Measurements from ENCODE around the gene TUBB2B. TPM values are rescaled to one million over a fixed set of nuclear protein-coding genes. Genes with fewer than 3 reads are reported as not detected.

Gene TUBB2B
- total and polyA plus RNA-seq, 9 of the 15 experiments (the other 6 are each of a cell fraction or from before 2014, with no cell fraction given), result 0.11 to 9.7 (median 4.6) TPM

- TF ChIP-seq, protein P1, sequence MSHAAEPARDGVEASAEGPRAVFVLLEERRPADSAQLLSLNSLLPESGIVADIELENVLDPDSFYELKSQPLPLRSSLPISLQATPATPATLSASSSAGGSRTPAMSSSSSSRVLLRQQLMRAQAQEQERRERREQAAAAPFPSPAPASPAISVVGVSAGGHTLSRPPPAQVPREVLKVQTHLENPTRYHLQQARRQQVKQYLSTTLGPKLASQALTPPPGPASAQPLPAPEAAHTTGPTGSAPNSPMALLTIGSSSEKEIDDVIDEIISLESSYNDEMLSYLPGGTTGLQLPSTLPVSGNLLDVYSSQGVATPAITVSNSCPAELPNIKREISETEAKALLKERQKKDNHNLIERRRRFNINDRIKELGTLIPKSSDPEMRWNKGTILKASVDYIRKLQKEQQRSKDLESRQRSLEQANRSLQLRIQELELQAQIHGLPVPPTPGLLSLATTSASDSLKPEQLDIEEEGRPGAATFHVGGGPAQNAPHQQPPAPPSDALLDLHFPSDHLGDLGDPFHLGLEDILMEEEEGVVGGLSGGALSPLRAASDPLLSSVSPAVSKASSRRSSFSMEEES (CRISPR knock-in tag; IDR thresholded peaks at IDR 0.05), result peak; percentile 87
- TF ChIP-seq ZNF79 (CRISPR knock-in tag; IDR thresholded peaks at IDR 0.05; ENCODE audit: low read depth) (no peak), ETV5 (CRISPR knock-in tag; IDR thresholded peaks at IDR 0.05; ENCODE audit: low read depth) (no peak), ZNF316 (IDR thresholded peaks at IDR 0.05) (no peak), NR2C1 (IDR thresholded peaks at IDR 0.05) (no peak), NR2C1 (tag; IDR thresholded peaks at IDR 0.05) (no peak), NRF1 (conservative IDR thresholded peaks at IDR 0.05 in 1 of 2, IDR thresholded peaks at IDR 0.05 in 1 of 2) (peak; percentile 48 to 55), TEAD2 (tag; IDR thresholded peaks at IDR 0.05) (no peak), NFE2L1 (tag; IDR thresholded peaks at IDR 0.05; ENCODE audit: borderline replicate concordance, low read depth) (no peak), NR0B1 (IDR thresholded peaks at IDR 0.05; ENCODE audit: partially characterized antibody) (no peak), L3MBTL2 (IDR thresholded peaks at IDR 0.05) (peak; percentile 63), SRSF7 (optimal IDR thresholded peaks at IDR 0.05; ENCODE audit: low read depth, low read length) (no peak), ETV1 (tag; conservative IDR thresholded peaks at IDR 0.05; ENCODE audit: low read depth) (no peak), ZNF311 (CRISPR knock-in tag; IDR thresholded peaks at IDR 0.05) (no peak), ZNF124 (CRISPR knock-in tag; IDR thresholded peaks at IDR 0.05) (no peak), CREB1 (IDR thresholded peaks at IDR 0.05) (no peak), CREB1 (CRISPR knock-in tag; IDR thresholded peaks at IDR 0.05) (no peak), DPF2 (IDR thresholded peaks at IDR 0.05) (peak; percentile 64; the same call in 1 of the 2 replicates)
- TF ChIP-seq, protein P2, sequence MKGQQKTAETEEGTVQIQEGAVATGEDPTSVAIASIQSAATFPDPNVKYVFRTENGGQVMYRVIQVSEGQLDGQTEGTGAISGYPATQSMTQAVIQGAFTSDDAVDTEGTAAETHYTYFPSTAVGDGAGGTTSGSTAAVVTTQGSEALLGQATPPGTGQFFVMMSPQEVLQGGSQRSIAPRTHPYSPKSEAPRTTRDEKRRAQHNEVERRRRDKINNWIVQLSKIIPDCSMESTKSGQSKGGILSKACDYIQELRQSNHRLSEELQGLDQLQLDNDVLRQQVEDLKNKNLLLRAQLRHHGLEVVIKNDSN (CRISPR knock-in tag; IDR thresholded peaks at IDR 0.05), result peak; percentile 68
- TF ChIP-seq, protein P3, sequence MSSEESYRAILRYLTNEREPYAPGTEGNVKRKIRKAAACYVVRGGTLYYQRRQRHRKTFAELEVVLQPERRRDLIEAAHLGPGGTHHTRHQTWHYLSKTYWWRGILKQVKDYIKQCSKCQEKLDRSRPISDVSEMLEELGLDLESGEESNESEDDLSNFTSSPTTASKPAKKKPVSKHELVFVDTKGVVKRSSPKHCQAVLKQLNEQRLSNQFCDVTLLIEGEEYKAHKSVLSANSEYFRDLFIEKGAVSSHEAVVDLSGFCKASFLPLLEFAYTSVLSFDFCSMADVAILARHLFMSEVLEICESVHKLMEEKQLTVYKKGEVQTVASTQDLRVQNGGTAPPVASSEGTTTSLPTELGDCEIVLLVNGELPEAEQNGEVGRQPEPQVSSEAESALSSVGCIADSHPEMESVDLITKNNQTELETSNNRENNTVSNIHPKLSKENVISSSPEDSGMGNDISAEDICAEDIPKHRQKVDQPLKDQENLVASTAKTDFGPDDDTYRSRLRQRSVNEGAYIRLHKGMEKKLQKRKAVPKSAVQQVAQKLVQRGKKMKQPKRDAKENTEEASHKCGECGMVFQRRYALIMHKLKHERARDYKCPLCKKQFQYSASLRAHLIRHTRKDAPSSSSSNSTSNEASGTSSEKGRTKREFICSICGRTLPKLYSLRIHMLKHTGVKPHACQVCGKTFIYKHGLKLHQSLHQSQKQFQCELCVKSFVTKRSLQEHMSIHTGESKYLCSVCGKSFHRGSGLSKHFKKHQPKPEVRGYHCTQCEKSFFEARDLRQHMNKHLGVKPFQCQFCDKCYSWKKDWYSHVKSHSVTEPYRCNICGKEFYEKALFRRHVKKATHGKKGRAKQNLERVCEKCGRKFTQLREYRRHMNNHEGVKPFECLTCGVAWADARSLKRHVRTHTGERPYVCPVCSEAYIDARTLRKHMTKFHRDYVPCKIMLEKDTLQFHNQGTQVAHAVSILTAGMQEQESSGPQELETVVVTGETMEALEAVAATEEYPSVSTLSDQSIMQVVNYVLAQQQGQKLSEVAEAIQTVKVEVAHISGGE (CRISPR knock-in tag; IDR thresholded peaks at IDR 0.05), result no peak
- TF ChIP-seq, protein P4, sequence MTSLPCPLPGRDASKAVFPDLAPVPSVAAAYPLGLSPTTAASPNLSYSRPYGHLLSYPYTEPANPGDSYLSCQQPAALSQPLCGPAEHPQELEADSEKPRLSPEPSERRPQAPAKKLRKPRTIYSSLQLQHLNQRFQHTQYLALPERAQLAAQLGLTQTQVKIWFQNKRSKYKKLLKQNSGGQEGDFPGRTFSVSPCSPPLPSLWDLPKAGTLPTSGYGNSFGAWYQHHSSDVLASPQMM (CRISPR knock-in tag; IDR thresholded peaks at IDR 0.05), result no peak
Observed at GRCh38 chr6:3247255-3248146, 20.0 kb upstream of the TUBB2B start (continued).
